Measurements from ENCODE around the gene USP13. TPM values are rescaled to one million over a fixed set of nuclear protein-coding genes. Genes with fewer than 3 reads are reported as not detected.

The USP13 gene
- total and polyA plus RNA-seq, 2 donors (not counting 3 experiments of a cell fraction or from before 2014, with no cell fraction given) = 5.8 to 24.0 TPM

DNA sequence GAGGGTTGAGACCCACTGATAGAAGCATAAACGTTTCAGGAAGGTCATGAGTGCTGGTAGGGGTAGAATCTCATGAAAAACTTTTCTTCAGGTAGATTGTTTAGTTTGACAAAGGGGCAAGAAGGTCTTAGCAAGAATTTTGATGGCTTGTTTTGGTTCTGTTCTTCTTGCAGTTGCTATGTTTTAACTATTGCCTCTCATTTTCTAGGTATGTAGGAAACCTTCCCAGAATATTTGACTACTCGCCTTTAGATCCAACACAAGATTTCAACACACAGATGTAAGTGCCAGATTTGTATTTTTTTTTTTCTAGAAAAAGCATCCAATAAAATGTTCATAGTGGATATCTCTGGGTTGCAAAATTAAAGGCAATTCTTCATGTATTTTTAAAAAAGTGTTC lies 77.1 kb downstream of the USP13 start:
- dilution Hi-C loops (cut with MboI; ENCODE audit: extremely low pct_ligation_motif_present, low sequenced_read_pairs) = no loop called here
- CTCF ChIA-PET = no interaction called here
- Histone ChIP-seq H3K79me2 (ENCODE audit: control insufficient read depth, insufficient read depth, low read length) (no peaks in the 10 kb centered on the region), H3K36me3 (ENCODE audit: control insufficient read depth in 2 of 2, extremely low read depth in 1 of 2, insufficient read depth in 2 of 2, low read length in 2 of 2) (peaks cover 7% of the 10 kb centered on the region in 2 experiments), H3K4me2 (ENCODE audit: insufficient read depth, low read length) (no peak overlapping the region), H4K20me1 (replicated peaks; ENCODE audit: control insufficient read depth, extremely low read depth, insufficient read depth, low read length) (no peaks in the 10 kb centered on the region), H3K9me1 (replicated peaks; ENCODE audit: control insufficient read depth, extremely low read depth, insufficient read depth, low read length) (no peaks in the 10 kb centered on the region), H3K27me3 (ENCODE audit: control insufficient read depth in 2 of 2, insufficient read depth in 2 of 2, low read length in 2 of 2) (no peaks in the 10 kb centered on the region), H3K4me3 (replicated peaks in 1 of 3; ENCODE audit: insufficient read depth in 1 of 3, low read depth in 1 of 3, low read length in 3 of 3) (no peak overlapping the region), H2AFZ (ENCODE audit: low read depth, low read length) (no peak overlapping the region), H3K9ac (replicated peaks; ENCODE audit: extremely low read depth, insufficient read depth, low read length) (no peak overlapping the region), H3K4me1 (ENCODE audit: control insufficient read depth, extremely low read depth, insufficient read depth, low read length) (no peaks in the 10 kb centered on the region), H3K27ac (ENCODE audit: insufficient read depth, low read depth, low read length) (no peak overlapping the region), H3K9me3 (replicated peaks; ENCODE audit: control insufficient read depth, insufficient read depth, low read length) (no peaks in the 10 kb centered on the region)
- intact Hi-C loops (cut with micrococcal nuclease) = no loop called here
- POLR2A ChIA-PET = no interaction called here
- TF ChIP-seq, protein P1, sequence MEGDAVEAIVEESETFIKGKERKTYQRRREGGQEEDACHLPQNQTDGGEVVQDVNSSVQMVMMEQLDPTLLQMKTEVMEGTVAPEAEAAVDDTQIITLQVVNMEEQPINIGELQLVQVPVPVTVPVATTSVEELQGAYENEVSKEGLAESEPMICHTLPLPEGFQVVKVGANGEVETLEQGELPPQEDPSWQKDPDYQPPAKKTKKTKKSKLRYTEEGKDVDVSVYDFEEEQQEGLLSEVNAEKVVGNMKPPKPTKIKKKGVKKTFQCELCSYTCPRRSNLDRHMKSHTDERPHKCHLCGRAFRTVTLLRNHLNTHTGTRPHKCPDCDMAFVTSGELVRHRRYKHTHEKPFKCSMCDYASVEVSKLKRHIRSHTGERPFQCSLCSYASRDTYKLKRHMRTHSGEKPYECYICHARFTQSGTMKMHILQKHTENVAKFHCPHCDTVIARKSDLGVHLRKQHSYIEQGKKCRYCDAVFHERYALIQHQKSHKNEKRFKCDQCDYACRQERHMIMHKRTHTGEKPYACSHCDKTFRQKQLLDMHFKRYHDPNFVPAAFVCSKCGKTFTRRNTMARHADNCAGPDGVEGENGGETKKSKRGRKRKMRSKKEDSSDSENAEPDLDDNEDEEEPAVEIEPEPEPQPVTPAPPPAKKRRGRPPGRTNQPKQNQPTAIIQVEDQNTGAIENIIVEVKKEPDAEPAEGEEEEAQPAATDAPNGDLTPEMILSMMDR (IDR thresholded peaks at IDR 0.05; ENCODE audit: extremely low read depth in 1 of 2, insufficient read depth in 1 of 2, low read depth in 1 of 2, low read length in 2 of 2) = no peak
- TF ChIP-seq, protein P2, sequence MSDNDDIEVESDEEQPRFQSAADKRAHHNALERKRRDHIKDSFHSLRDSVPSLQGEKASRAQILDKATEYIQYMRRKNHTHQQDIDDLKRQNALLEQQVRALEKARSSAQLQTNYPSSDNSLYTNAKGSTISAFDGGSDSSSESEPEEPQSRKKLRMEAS (IDR thresholded peaks at IDR 0.05; ENCODE audit: insufficient read depth, insufficient read length) = no peak
- TF ChIP-seq POLR2A (IDR thresholded peaks at IDR 0.05; ENCODE audit: low read depth, low read length) (no peak), FOS (IDR thresholded peaks at IDR 0.05; ENCODE audit: borderline replicate concordance, insufficient read depth, low read length) (no peak)
- DNase-seq (ENCODE audit: low read depth, low spot score) (no peak), FAIRE-seq (no peak)
- no TSS peak for BruUV-seq (replicated peaks)

DNA sequence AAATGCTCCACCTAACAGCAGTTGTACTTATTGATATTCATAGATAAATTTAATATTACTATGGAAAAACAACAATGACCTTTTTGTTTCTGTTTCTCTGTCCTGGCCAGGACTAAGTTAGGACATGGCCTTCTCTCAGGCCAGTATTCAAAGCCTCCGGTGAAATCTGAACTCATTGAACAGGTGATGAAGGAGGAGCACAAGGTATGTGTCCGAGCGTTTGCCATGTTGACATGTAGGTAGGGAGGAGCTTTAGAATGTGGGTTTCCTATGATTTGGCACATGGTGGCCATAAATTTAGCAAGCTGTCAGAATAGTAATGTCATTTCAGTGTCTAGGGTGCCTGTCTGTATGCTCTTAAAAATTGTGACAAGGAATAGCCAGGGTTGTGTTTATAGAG lies 77.7 kb downstream of the USP13 start:
- CTCF ChIA-PET = no interaction called here
- no TSS peak for BruUV-seq (replicated peaks)
- H3K27ac ChIP-seq (ENCODE audit: insufficient read depth, low read depth, low read length) = no peak overlapping the region

More for the DNA sequence above, 77.7 kb downstream of the USP13 start:
- H3K9me3 ChIP-seq (replicated peaks; ENCODE audit: control insufficient read depth, insufficient read depth, low read length) = no peaks in the 10 kb centered on the region
- no peaks in the 10 kb centered on the region for H3K9me1 ChIP-seq (replicated peaks; ENCODE audit: control insufficient read depth, extremely low read depth, insufficient read depth, low read length)
- intact Hi-C loops (cut with micrococcal nuclease) (no loop called here), dilution Hi-C loops (cut with MboI; ENCODE audit: extremely low pct_ligation_motif_present, low sequenced_read_pairs) (no loop called here)
- no peak for FAIRE-seq
- H3K4me3 ChIP-seq (replicated peaks in 1 of 3; ENCODE audit: insufficient read depth in 1 of 3, low read depth in 1 of 3, low read length in 3 of 3) = no peak overlapping the region
- no peaks in the 10 kb centered on the region for H4K20me1 ChIP-seq (replicated peaks; ENCODE audit: control insufficient read depth, extremely low read depth, insufficient read depth, low read length)
- DNase-seq (ENCODE audit: low read depth, low spot score) = no peak
- H3K9ac ChIP-seq (replicated peaks; ENCODE audit: extremely low read depth, insufficient read depth, low read length) = no peak overlapping the region
- H2AFZ ChIP-seq (ENCODE audit: low read depth, low read length) = no peak overlapping the region
- H3K36me3 ChIP-seq (ENCODE audit: control insufficient read depth in 2 of 2, extremely low read depth in 1 of 2, insufficient read depth in 2 of 2, low read length in 2 of 2) = peaks cover 7% of the 10 kb centered on the region in 2 experiments
- TF ChIP-seq, protein P1 (IDR thresholded peaks at IDR 0.05; ENCODE audit: extremely low read depth in 1 of 2, insufficient read depth in 1 of 2, low read depth in 1 of 2, low read length in 2 of 2) = no peak
- no peak overlapping the region for H3K4me2 ChIP-seq (ENCODE audit: insufficient read depth, low read length)
- H3K4me1 ChIP-seq (ENCODE audit: control insufficient read depth, extremely low read depth, insufficient read depth, low read length) = no peaks in the 10 kb centered on the region
- H3K79me2 ChIP-seq (ENCODE audit: control insufficient read depth, insufficient read depth, low read length) = no peaks in the 10 kb centered on the region
- POLR2A ChIA-PET = no interaction called here
- no peaks in the 10 kb centered on the region for H3K27me3 ChIP-seq (ENCODE audit: control insufficient read depth in 2 of 2, insufficient read depth in 2 of 2, low read length in 2 of 2)

All from endothelial cell of umbilical vein (primary cell).